ENCODE data around the gene PEMT.

The PEMT gene

DNA sequence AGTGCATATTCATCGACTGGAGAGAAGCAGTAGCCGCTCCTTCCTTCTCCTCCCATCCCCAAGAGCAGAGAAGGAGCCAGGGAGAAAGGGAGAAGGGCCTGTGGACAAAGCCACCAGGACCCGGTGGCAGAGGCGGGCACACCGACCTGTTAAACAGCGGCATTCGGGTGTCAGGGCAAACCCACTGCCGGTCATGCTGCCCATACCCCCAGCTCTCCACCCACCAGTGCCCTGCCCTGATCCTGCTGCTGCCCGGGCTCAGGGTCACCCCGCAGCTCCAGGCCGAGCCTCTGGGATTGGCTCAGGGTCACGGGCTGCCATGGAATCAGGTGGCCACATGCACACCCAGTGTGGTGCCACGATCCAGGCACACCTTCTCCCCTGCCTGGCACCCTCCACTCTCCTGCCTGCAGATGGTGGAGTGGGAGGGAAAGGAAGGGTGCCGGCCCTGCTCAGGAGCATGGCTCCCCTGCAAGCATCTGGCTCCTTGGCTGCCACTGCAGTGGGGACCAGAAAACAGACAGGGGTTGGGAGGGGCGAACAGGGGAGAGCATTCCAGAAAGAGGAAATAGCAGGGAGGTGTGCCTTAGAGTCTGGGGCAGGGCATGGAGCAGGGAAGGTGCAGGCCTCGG, 77.0 kb downstream of the PEMT start:
- DNase-seq: no peak

DNA sequence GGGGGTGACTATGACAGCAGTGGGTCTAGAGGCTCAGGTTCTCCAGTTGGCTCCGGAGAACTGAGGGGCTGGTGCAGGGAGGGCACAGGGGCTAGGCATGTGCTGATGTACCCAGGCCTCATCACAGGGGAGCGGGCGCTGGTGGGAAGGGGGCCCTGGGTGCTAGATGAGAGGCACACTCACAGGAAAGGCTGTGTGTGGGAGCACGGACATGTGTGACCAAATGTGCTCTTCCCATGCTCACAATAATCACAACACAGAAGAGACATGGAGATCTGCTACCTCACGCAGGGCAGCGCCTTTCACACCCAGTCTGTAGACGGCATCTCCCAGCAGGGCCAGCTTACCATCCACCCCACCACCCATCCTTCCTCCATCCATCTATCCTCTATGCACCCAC, 77.9 kb downstream of the PEMT start:
- DNase-seq: no peak

DNA sequence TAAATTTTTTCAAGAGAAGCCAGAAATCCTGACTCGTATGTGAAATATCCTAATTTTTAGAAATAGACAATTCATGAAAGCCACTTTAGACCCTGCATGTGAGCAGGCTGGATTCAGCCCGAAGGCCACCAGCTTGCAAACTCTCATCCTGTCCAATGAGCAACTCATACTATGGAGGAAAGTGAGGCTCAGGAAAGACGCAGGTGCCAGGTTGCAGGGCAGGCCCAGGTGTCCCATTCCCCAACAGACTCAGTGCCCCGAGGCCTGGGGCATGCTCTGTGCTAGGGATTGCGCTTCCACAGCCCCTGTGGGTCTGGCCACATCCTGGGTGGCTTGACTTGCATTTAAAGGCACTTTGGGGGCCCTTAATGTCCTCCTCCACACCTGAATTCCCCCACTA, 78.6 kb downstream of the PEMT start:
- no peak for DNase-seq

DNA sequence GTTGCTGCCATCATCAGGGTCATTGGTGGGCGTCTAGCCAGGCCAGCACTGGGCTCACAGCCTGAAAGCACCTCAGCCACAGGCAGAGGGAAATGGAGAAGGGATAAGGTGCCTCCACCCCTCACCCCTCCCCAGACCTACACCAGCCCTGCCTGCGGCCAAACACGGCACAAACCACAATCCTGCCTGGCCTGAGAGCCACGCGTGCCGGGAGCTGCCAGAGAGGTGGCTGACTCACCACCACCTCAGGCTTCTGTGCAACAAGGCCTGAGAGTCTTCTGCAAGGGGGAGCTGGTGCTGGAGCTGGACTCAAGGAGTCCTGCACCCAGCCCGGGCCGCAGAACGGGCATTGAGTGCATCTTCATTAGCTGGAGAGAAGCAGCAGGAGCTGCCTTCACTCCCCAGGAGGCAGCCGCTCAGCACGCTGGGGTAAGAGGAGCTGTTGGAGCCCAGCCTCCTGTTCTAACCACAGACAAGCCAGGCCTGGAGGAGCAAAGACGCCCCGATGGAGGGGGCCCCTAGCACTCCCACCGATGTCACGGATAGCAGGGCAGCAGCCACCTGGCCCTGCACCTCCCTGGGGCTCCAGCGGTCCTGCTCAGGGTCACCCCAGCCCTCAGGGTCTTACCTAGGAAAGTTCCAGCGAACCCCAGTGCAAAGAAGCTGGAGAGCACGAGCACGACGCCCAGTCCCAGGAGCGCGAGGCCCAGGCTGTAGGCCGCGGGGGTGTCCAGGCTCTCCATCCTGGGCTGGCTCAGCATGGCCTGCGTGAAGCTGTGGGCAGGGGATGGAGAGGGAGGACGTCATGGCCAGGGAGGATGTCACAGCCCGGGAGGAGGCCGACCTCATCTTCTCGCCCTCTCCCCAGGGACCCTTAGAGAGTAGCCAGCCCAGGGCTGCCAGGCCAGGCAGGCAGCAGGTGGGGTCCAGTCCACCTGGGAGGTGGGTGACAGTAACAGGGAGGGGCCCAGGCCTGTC, 79.3 kb downstream of the PEMT start:
- DNase-seq: no peak

DNA sequence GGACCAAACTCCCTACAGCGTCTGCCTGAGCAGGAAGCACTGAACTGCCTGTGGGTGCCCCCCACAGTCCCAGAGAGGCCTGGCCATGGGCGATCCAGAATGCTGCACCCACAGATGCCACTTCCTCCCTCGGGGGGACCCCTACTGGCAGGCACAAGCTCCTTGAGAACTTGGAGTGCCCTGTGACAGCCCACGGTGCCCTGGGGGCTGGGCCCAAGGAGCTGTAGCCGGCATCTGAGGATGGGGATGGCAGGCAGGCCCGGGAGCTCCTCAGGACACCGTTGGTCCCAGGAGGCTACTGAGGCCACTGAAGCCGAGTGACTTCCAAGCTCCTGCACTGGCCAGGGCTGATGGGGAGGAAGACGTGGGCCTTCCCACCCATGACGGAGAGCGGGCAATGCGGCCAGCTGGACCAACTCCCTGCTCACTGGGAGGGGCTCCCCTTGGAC, 80.2 kb downstream of the PEMT start:
- DNase-seq: no peak

DNA sequence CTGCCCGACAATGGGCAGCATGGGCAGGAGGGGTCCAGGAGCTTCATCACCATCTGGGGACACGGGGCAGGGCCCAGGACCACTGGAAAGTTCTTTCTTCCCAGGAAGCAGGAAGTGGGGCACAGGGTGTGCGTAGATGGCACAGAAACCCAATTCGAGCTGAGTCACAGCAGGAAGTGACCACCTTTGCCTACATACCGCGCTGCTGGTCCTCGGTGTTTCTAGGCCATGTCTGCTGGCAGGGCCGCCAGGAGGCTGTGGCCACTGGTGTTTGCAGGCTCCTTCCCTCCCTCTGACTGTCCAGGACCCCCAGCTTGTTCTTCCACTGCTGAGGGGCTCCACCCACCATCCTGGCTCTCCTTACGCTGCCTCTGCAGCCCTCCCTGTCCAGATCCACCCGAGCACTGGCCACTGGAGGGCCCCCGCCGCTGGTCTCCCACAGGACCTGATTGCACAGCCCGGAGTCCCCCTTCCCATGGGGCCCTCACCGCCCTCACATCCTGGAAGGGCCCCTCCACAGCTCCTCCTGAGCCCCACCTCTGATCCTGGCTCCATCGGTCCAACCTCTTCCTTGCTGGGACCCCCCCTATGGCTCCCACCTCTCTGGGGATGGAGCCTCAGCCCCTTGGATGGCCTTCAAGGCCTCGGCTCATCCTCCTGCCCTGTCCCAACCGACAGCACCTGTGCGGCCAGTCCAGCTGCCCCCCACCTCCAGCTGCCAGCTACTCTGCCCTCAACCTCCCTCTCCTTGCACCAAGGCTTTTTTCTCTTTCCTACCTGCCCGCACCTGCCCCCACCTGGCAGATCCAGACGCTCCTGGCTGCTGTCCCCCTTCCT, 80.8 kb downstream of the PEMT start:
- no peak for DNase-seq

DNA sequence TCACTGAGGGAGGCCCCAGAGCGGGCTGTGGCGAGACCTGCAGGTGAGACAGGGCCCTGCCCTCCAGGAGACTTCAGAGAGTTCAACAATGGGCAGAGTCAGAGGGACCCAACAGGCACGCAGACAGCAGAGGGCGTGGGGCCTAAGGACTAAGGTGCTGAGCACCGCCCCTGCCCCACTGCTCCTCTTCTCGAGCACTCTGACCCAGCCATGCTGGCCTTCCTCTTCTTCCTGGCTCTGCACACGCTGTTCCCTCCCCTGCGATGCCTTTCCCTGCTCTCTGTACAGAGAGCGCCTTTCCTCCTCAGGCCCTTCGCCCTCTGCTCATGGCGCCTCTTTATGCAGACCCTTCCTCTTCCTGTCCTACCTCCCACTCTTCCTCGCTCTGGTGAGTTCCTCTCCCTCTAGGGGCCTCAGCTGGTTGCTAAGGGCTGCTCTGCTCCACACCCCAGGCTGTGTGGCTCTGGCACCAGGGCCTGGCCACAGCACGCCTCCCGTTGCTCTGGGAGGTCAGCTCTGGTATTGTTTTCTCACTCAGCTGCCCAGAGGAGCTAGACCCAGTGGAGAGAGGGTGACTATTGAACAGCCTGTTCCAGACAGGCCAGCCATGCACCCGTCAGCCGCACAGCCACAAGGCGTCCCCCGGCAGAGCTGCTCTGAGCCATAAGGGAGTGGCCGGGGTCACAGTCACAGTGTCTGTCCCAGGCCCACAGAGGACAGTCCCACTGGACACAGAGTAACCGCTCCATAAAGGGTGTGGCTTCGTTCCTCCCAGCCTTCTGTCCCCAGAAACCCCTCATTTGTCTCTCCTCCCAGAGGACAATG, 81.7 kb downstream of the PEMT start:
- no peak for DNase-seq

DNA sequence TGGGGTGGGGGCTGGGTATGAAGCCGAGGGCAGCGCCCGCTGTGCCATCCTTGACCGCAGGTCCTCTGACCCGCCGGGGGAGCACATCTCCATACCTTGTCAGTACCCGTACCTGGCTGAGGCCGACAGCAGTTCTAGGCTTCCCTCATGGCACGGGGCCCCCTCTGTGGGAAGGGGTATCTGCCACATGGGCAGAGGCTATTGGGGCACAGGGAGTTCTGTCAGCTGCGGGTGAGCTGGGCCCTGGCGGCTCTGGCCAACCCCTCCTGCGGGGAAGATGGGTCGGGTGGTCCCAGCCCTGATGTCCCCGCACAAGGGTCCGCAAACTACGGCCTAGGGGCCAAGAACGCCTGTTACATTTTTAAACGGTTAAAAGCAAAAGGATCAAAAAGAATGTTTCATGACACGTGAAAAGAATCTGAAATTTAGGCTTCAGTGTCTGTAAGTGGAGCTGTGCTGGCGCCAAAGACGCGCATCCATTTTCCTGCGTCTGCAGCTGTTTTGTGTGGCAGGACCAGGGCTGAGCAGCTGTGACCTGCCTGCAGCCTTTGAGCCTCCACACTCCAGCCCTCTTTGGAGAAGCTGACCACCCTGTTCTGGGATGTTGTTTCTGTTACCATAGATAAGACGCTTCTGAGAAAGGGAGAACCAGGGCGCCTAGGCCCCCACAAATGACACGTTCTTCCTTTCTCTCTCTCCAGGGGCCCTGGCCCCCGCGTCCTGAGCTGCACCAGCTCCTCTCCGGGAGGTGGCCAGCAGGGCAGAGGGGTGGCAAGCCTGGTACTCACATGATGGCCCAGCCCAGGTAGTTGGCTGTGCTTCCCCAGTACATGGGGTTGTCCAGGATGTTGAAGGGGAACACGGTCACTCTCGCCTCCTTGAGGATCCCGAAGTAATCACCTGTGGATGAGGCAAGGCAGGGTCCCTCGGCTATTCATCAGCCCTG, 82.6 kb downstream of the PEMT start:
- no peak for DNase-seq

DNA sequence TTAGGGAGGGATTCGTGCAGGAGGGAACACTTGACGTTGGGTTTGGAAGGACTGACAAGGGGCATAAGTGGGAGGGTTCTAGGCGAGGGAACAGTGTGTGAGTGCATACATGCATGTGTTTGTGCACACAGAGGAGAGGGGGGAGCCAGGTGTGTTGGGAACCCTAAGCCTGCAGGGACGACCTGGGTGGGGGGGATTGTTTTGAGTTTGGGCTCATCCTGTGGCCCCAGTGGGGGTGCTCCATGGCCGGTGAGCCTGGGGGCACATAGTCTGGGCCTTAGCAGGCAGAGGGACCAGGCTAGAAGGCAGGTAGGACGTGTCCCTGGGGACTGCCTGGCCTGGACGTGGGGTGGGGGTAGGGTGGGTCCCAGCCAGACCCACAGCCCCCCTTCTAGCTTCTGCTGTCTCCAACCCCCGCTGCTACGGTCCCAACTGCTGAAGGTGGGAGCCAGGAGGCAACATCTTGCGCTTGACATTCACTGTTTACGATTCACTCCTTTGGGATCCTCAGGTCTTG, 83.4 kb downstream of the PEMT start:
- DNase-seq: no peak

DNA sequence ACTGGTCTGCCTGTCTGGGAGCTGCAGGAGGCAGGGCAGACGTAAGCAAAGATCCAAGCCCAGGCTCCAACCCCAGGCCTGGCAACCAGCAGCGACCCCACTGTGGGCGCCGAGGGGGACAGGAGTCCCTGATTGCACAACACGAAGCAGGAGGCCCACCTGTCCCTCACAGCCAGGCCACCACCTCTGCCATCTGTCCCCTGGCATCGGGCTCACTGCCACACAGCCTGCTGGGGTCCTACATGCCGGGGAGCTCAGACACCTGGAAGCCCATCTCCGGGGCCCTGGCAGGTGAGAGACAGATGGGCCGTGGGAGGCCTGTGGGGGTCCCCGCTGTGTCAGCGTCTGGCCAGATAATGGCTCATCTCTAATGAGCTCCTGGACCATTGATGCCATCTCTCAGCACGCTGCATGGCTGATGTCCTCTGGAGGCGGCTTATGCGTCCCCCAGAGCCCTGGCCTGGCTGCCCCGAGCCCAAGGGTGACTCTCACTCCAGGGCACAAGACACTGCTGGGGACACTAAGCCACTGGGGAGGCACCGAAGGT, 84.0 kb downstream of the PEMT start:
- peak; percentile 83 for DNase-seq

DNA sequence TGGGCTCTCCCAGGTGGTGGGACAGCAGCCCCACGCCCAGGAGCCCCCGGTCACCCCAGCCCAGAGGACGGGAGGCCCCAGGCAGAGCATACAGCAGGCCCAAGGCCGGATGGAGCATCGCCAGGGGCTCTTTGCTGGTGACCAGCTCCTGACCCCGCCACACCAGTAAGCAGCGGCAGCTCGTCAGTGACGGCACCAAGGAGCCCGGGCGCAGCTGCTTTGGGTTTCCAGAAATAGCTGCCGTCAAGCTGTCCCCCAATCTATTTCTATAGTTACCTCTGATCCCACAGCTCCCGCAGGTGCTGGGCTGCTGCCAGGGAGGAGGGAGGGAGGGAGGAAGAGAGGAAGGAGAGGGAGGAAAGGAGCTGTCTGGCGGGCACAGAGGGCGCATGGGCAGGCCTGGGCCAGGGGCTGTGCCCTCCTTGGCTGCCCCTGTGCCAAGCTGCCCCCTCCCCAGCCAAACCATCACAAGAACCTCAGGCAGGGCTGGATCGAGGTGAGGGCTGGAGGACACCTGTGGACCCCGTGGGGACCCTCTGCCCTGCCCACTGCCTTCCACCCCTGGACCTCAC, 84.5 kb downstream of the PEMT start:
- peak; percentile 67 for DNase-seq

DNA sequence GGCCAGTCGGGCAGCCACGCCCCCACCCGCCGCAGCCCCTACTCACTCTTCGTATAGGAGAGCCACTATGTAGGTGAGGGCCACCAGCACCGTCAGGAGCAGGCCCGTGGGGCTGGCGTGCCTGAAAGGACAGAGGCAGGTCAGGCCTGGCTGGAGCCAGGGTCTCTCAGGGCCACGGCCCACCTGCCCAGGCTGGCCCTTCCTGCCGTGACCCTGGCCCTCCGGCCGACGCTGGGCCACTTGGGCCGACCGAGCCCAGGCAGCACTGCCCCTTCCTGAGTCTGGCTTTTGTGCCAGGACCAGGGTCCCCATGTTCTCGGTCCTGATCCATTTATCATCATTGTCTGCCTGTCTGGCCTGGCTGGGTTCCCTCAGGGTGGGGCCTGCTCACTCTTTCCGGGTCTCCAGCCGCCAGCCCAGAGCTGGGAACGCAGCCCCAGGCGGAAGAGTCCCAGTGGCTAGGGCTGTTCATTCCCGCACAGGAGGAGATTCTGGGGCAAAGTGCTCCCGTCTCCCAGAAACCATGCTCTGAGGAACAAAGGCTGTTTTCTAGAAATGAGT, 85.2 kb downstream of the PEMT start:
- DNase-seq: no peak

DNA sequence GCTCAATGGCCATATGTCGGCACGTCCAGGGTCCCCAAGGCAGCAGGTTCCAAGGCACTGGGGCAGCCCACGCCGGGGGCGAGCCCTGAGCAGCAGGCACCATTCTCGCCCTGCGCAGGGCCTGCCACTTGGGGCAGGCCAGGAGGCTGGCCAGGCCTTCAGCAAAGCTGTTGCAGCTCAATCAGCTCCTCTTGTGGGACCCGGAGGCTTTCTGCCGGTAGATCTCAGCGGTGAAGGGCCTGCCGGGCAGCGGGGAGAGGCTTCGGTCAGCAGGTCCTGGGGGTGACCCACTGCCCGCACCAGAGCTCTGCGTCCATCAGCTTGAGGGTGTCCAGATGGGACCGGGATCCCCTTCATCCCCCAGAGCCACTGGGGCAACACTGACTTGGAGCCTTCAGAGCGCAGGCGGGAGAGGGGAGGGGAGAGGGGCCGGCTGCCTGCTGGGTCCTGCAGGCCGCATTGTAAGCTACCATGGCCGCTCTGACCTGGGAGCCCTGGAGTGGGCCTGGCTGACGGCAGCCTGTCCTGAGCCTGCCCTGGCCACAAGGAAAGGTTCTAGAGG, 85.8 kb downstream of the PEMT start:
- no peak for DNase-seq

DNA sequence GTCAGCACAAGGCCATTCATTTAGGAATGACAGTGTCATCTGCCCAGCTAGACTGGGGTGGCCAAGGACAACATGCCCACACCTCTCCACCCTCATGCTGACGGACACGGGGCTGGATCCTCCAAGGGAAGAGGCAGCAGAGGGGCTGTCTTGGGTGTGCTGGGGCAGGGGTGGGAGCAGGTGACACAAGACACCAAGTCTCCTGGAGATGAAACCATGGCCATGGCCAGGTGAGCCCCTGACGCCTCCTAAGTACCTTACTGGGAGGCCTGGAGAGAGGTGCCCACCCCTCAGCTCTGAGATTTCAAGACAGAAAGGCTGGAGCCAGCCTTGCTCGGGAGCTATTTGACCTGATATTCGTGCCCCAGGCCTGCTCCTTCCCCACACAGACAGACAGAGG, 86.4 kb downstream of the PEMT start:
- no peak for DNase-seq

DNA sequence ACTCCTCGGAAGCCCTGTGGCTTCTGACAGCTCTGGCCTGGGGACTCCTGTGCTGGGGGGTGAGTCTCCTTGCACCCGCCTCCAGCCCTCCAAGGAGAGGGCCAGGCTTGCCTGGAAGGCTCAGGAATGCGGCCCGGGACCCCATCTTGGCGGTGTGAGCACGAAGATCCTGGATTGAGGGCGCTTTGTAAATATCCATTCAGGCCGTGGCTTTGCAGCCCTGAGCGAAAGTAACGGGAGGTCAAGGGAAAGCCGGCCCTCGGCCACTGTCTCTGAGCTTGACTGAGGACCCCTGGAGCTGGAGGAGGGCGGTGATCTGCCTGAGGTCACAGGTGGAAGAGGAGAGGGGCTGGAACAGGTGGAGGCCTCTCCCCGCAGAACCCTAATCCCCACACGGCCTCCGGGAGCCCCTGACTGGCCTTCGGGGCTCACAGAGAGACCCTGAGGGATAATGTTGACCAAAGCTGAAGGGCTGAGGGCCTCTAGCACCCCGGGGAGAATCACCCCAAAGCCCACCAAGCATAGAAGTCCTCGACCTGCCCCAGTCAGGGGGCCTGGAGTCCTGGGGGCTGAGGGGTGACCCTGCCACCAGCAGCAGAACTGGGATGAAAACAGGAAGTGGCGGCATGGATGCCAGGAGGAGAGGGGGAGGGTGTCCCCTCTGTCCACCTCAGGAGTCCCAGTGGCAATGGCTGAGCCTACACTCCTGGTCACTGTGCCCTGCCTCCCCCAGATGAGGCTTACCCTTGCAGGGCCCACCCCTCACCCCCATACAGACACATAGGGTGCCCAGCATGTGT, 87.0 kb downstream of the PEMT start:
- DNase-seq: no peak

DNA sequence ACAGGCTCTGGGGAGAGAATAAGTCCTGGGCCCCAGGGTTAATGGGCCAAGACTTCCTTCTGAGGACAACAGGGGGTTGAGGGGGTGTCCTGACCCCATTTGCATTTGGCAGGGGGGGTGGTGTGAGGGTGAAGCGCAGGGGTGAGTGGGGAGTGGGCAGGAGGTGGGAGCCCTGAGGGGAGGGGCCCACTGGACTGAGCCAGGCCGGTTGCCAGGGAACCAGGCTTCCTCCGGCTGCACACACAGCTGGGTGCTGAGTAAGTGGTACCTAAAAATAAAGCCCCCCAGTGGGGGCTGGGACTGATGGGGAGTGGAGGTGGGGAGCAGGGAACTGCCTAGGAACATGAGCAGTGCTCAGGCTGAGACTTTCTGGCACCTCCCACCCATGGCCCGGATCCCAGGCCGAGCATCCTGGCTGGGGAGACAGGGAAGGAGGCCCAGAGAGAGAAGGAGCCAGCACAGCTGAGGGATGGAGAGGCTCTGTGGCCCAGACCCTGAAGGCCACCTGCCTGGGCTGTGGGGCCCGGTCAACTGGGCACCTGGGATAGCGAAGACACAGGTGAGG, 87.9 kb downstream of the PEMT start:
- peak; percentile 25 for DNase-seq

DNA sequence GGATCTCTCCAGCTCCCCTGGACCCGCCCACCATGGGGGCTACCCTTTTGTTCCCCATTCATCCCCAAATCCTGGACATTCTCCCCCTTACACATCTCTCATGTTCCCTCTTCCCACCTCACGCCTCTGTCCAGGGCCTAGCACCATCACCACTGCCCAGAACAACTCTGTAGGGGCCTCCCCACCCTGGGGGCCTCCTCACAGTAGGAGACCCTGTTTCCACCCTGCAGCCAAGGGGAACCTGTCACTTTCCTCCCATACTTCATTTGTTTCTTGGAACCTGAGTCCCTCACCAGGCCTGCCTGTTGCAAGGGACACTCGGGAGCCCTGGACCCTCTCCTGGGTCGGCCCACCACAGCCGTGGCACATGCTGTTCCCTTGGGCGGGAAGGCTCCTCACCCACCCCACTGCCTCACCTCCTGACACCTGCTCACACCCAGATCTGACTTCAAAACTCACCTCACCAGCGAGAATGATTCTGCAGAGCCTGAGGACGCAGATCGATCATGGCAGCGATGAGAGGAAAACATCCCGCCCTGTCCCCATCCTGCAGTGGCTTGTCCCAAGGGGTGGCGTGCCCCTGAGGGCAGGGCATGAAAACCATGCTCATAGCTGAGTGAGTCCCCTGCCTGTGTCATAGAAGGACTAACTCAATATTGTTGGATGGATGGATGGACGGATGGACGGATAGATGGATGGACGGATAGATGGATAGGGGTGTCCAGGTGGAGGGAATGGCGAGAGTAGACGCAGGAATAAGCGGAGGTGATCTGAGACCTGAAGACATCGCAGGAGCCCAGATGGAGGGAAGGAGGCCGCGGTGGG, 88.6 kb downstream of the PEMT start:
- DNase-seq: no peak
